ENCODE data around the gene RPTOR.

GRCh38 chr17:80929449-80929848 is 384.8 kb downstream of the RPTOR start:
- no peak for TF ChIP-seq POLR2A (IDR thresholded peaks at IDR 0.05)
- TF ChIP-seq CTCF (IDR thresholded peaks at IDR 0.05 in 4 of 5, conservative IDR thresholded peaks at IDR 0.05 in 1 of 5), result no peak

Data from gastrocnemius medialis (tissue), 4 donors.